ENCODE measurements around the gene GP1BB. TPM values are rescaled to one million over a fixed set of nuclear protein-coding genes. Genes with fewer than 3 reads are reported as not detected.
"Not testable (repeated sequence)": the region's sequence is repeated elsewhere in the genome, so short reads cannot be mapped to it uniquely, and the experiment has no call there.

GP1BB gene
- total RNA-seq, 1 experiment from 2014 or later = 6.2 TPM

DNA sequence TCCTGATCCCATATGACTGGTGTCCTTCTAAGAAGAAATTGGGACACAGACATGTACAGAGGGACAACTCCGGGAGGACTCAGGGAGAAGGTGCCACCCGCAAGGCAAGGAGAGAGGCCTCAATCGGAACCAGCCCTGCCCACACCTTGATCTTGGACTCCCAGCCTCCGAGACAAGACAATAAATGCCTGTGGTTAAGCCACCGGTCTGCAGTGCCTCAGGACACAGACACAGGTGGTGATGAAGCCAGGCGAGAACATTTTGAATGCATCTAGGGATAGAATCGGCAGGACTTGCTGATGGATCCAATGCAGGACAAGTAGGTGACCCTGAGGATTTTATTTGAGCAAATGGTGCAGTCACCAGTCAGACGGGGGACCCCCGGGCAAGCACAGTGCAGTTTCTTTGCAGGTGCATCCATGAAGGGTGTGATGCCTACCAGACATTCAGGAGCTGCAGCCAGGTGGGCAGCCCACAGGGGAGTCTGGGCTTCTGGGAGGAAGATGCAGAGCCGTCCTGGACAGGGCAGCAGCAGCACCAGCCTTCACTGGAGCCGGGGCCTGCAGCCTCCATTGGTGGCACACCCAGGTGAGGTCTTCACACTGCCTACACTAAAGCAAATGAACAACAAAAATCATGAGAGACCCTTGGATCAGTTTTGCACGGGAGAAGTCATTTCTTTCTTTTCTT is 29.2 kb upstream of the GP1BB start:
- no peak for DNase-seq (ENCODE audit: low read depth)

DNA sequence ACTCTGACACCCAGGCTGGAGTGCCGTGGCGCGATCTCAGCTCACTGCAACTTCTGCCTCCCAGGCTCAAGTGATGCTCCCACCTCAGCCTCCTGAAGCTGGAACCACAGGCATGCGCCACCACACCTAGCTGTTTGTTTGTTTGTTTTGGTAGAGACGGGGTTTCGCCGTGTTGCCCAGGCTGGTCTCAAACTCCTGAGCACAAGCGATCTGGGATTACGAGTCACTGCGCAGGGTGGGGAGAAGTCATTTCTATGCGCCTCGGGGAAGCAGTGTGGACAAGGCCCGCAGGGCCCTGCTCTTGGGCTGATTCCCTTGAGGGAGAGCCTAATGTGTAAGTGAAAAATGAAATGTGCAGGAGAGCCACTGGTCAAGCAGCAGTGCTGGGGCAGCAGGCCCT is 28.6 kb upstream of the GP1BB start:
- no peak for DNase-seq (ENCODE audit: low read depth)

DNA sequence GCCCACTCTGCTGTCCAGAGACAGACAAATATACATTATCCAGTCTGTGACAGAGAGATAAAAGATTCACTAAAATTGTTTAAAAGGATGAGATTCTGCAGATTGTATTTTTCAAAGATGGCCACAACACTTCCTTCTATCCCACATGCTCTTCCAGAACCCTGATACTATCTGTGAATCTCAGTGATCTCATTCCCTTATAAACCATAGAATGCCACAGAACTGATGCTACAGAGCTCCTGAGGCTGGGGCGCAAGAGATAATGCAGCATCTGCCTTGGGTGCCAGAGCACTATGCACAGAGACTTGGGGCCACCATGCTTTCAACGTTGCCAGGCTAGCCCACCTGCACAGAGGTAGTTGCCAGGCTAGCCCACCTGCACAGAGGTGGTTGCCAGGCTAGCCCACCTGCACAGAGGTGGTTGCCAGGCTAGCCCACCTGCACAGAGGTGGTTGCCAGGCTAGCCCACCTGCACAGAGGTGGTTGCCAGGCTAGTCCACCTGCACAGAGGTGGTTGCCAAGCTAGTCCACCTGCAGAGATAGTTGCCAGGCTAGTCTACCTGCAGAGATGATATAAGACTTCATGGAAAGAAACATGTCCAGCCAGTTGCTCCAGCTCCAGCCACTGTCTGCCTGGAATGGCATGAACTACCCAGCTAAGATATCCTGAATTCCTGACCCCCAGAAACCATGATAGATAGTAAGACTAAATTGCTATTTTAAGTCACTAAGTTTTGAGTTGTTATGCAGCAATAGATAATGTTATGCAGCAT is 26.6 kb upstream of the GP1BB start:
- no peak for DNase-seq (ENCODE audit: low read depth)

DNA sequence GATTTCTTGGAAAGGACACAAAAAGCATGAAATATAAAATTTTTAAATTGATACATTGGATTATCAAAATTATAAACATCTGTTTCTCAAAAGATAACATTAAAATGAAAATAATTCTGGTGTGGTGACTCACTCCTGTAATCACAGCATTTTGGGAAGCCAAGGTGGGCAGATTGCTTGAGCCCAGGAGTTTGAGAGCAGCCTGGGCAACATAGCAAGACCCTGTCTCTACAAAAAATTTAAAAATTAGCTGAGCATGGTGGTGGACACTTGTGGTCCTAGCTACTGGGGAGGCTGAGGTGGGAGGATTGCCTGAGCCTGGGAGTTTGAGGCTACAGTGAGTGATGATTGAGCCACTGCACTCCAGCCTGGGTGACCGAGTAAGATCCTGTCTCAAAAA is 25.5 kb upstream of the GP1BB start:
- not testable (repeated sequence) for DNase-seq (ENCODE audit: low read depth)

DNA sequence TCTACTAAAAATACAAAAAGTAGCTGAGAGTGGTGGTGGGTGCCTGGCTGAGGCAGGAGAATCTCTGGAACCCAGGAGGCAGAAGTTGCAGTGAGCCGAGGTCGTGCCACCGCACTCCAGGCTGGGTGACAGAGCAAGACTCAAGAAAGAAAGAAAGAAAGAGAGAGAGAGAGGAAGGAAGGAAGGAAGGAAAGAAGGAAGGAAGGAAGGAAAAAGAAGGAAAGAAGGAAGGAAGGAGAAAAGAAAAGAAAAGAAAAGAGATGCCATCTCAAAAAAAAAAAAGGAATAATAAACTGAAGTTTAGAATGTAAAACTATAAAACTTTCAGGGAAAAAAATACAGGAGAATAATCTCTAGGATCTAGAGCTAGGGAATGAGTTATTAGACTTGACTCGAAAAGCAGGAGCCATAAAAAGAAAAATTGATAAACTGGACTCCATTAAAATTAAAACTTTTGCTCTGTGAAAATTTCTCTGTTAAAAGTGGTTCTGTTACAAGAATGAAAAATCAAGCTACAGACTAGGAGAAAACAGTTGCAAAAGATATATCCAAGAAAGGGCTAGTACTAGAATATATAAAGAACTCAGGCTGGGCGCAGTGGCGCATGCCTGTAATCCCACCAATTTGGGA is 22.4 kb upstream of the GP1BB start:
- no peak for DNase-seq (ENCODE audit: low read depth)

DNA sequence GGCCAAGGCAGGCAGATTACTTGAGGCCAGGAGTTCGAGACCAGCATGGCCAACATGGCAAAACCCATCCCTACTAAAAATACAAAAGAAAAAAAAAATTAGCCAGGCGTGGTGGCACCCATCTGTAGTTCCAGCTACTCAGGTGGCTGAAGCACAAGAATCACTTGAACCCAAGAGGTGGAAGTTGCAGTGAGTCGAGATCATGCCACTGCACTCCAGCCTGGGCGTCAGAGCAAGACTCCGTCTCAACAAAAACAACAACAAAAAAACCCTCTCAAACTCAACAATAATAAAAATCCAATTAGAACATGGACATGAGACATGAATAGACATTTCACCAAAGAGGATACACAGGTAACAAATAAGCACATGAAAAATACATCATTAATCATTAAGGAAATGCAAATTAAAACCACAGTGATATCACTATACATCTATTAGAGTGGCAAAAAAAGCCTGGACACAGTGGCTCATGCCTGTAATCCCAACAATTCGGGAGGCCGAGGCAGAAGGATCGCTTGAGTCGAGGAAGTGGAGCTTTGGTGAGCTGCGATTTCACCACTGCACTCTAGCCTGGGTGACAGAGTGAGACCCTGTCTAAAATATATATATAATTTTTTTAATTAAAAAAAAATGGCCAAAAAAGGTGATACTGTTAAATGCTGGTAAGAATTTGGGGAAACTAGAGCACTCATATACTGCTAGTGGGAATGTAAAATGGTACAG is 21.8 kb upstream of the GP1BB start:
- DNase-seq (ENCODE audit: low read depth) = no peak

DNA sequence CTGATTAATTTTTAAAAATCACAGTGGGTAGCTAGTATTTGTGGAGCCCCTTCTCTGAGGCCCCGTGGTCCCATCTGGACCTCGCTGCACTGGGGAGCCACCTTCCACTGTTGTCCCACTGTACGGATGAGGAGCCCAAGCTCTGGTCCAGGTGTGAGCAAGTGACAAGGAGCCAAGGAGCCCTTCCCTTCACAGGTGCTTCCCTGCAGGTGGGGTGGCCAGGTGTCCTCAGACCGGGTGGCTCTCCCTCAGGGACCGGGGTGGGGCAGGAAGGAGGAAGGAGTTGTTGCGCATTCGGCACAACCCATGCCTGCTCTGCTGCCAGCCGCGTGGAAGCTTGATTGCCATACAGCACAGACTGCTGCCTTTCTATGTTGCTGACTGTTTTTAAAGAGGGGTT is 19.5 kb upstream of the GP1BB start:
- DNase-seq (ENCODE audit: low read depth) = no peak

DNA sequence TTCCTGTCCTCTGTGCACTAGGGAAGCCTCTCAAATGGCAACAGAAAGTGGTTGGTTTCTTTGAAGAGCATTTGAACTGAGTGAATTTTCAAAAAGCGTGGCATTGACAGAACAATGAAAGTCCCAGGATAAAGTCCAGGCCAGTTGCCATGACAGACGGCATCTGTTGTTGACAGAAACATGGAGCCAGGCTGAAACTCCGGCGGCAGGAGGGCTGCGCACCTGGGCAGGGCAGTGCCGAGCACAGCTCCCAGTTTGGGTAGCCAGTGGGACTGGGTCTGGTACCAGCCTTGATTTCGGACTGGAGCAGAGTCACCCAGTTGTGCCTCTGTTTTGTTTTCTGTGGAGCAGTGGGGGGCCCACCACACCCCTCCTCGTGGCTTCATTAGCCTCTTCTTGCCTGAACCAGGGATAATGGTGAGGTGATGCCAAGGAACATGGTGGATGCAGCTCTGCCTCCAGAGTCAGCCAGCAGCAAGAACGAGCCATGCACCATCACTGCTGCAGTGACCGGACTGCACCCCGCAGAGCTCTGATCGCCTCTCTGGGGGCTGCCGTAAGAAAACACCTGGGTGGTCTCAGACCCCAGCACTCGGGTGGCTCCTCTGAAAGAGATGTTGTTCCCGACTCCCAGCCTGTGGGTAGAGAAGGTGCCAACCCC is 18.9 kb upstream of the GP1BB start:
- no peak for DNase-seq (ENCODE audit: low read depth)

DNA sequence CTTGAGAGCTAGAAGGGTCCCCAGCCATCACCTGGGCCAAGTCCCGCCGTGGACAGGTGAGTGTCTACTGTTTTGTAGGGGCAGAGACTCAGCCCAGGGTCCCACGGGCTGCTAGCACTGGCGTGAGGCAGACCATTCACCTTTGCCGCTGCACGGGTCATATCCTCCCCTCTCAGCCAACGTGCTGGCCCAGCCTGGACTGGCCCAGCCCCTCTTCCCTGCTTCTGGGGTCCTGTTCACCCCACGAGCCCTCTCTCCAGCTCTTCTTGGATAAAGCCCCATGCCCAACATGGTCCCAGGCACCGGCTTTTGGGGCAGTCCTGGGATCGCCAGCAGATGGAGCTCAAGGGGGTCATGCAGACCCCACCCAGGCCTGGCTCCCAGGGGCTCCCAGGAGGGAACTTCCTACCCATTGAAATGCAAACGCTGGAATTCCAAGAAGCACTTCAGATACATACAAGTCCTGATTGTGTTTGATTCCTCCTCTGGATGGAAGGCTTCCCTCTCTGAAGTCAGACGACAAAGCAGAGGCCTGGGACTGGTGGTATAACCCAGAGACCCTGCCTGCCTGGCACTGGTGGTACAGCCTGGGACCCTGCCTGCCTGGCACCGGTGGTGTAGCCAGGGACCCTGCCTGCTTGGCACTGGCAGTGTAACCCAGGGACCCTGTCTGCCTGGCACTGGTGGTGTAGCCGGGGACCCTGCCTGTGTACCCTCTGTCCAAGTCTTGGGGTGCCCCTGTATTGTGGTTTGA is 18.0 kb upstream of the GP1BB start:
- no peak for DNase-seq (ENCODE audit: low read depth)

DNA sequence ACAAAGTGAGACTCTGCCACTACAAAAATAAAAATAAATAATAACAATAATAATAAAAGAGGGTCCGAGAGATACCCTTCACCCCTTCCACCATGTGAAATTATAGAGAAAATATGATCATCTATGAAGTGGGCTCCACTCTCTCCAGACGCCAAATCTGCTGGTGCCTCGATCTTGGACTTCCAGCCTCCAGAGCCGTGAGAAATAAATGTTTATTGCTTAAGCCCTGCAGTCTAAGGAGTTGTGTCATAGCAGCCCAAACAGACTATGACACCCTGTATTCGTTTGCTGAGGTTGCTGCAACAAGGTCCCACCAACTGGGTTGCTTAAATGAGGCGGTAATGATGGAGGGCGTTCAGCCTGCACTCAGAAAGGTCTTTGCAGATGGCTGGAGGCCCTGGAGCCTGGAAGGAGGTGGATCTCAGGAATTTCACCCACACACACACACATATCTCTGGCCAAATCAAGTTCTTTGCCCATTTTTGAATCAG is 16.6 kb upstream of the GP1BB start:
- DNase-seq (ENCODE audit: low read depth) = no peak

DNA sequence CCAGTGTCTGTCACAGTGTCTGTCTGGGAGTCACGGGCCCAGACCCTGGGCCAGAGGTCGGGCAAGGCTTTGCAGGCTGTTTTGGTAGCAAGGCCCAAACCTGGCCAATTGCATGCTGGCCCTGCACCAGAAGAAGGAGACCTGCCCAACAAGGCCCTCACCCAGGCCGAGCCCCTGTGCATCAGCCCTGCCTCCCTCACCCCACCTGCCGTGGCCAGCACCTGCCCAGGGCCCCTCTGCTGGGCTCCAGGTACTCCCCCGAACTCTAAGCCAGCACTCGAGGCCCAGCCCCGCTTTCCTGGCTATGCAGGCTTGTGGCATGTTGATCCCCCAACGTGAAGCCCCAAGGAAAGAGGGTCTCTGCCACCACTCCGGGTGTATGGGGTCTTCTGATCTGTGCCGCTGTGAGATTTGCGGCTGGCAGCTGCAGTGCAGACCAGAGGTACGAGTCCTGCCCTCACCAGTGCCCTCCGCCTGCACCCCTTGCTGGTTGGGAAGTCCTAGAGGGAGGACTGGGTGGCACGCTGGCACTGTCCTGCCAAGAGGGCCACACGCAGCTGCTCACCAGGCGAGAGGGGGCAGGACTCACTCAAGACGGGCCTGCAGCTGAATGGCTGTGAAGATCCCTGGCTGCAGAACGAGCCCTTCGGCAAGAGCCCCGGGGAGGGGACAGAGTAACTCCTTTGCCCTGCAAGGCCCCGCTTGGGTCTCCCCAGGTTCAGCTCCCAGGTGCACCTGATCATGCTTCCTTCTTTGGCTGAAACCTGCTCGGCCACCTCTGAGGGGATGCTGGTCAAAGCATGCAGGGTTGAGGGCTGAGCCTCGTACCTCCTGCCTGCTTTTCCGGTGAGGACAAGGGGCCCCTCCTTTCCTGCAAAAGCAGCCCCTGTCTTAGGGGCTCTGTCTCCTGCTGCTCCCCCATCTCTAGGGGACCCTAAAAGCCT is 15.7 kb upstream of the GP1BB start:
- no peak for DNase-seq (ENCODE audit: low read depth)

DNA sequence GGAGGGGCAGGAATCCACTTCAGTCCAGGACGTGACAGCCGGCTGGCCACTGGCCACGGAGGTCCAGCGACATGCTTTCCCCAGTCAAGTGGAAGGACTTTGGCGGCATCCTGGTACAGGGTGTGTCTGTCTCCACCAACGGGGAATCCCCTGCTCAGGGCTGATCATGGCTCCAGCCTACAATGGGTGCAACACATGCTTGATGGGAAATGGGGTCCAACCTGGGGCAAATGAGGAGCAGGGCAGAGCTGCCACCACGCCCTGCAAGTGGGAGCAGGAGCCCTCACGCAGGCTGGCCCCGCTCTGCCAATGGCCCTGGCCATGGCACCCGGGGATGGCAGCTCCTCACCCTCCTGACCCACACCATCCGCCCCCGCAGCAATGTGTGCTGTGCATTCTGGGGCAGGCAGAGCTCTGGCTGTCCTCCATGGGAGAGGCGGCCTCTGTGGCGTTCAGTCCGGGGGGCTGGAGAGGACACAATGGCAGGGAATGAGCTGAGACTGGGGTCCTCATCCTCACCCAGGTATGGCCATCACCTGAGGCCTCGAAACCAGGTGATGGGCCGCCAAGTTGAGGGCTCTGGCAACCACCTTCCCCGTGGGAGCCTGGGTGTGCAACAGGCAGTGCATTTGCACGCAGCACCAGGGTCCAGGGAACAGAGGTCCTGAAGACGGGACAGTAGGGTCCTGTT is 14.9 kb upstream of the GP1BB start:
- DNase-seq (ENCODE audit: low read depth) = no peak

DNA sequence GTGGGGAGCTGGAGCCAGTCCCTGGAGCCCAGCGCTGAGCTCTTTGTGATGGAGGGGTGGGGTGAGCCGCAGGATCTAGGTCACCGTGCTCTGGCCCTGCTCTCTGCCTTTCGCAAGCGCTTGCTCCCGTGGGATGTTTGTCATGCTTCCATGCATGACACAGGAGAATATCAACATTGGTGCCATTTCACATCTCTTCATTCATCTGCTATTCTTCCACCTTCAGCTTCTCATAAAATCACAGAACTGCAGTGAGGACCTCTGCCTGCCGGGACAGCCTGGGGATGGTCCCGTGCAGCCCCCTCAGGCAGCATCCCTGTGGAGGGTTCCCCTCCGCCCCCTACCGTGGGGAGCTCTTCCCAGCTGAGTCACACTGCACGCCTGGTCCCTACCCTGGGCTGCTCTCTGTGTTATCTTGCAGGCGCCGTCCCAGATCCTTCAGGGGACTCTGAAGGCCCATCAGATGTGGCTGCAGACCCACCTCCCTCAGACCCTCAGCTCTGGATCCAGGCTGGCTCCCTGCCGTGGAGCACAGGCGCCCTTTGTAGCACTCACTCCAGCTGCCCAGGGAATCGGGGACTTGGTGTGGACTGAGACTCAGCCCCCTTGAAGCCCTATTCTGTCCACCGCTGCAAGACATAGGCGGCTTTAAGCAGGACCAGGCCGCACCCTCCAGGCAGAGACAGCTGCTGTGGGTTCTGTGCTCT is 14.1 kb upstream of the GP1BB start:
- no peak for DNase-seq (ENCODE audit: low read depth)

DNA sequence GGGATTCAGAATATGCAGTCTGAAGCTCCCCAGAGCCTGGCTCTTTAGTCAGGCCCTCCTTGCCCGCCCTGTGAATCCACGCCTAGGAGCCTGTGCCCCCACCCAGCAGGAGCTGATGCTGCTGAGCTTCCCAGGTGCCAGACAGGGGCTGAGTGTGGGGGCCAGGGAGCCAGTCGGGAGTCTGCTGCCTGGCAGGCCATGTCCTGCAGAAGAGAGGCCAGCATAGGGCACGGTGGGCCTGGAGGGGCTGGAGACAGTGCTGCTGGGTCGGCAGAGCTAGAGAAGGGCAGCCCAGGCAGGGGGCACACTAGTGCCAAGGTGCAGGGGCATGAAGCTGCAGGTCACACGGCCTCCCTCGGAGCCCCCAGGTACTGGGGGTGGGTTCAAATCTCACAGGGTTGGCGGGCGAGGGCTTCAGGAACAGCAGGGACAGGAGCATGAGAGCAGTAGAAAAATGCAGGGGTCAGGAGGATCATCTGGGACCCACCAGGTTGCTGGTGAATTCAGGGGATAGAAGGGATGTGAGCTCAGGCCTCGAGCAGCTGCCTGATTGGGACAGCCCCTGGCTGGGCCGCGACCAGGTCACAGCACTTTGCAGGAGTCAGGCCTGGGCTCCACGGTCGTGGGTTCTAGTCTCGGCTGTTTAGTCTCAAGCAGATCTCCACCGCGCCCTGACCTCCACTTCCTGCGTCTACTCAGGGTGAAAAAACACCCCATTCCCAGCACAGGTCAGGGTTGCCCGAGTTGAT is 13.1 kb upstream of the GP1BB start:
- DNase-seq (ENCODE audit: low read depth) = no peak

DNA sequence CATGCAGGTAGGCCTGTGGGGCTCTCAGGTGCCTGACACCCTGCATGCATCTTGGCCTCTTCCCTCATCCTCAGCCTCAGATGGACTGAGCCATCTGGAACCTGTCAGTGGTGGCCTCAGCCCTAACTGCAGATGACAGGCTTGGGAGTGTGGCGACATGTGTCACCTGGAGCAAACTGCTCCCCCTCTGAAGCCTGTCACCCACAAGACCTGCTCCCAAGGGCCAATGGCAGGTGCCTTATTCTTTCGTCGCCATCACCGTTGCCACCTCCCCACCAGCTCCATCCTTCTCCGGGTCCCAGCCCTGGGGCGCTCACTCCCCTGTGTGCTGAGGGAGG is 12.6 kb upstream of the GP1BB start:
- DNase-seq (ENCODE audit: low read depth) = no peak

DNA sequence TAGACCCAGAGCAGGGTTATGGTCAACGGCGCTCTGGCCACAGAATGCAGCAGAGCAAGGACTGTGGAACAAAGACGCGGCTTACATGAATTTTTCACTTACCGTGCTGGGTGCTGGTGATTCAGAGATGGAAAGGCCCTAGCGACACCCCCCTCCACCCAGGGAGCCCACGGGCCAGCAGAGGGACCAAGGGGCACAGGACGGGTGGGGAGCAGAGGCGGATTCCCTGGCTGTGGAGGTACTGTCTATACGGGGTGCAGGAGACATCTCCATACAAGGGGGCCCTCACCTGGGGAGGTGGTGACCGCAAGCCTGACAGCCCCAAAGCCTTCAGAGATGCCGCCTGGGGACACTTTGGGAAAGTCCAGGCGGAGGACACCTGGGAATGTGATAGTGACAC is 10.1 kb upstream of the GP1BB start:
- no peak for DNase-seq (ENCODE audit: low read depth)

DNA sequence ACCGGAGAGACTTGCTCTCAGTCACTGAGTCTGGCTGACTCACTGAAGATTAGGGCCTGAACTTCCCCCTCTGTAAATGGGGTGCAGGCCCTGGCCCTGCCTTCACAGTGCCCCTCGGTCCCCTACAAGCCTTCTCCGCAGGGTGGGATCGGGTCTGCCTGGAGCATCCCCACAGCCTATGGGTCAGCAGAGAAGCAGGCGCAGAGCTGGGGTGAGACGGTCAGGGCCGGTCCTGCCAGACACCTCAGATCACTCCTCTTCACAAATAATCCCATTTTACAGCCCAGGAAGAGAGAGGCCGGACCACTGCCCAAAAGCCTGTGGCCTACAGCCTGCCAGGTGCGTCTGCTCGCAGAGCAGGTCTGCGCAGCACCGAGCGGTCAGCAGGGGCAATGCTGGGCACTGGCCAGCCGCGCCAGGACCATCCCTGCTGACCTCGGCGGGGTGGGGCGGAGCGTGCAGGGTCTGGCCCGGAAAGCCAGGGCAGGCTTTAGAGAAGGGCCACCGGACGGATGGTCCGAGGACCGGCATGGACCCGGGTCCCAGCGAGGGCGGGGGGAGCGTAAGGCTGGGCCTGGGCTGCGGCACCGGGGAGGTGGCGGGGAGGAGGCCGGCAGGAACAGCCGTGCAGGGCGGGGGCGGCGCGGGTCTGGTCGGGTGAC is 9.6 kb upstream of the GP1BB start:
- no peak for DNase-seq (ENCODE audit: low read depth)

Data from Daoy (cell line).